Measurements from ENCODE around the gene ETV7.

ETV7 gene

DNA sequence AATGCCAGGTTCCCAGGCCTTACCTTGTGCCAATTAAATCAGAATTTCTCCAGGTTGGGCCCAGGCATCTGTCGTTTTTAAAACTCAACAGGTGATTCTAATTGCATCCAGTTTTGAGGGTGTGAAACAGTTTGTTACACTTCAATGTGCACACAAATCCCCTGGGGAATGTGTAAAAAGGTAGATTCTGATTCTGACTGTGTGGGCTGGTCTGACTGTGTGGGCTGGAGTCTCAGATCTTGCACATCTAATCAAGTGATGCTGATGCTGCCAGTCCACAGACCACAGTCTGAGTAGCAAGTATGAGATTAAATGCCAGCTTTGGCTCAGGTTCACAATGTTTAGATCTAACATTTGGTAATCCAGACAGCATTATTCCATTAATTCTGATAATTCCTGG lies 12.5 kb upstream of the ETV7 start:
- ATAC-seq: no peak
- no peak for TF ChIP-seq ZNF565 (CRISPR knock-in tag; conservative IDR thresholded peaks at IDR 0.05; ENCODE audit: low read depth)
- no peak for TF ChIP-seq ZFP30 (CRISPR knock-in tag; IDR thresholded peaks at IDR 0.05)
- no peak for TF ChIP-seq RARB (CRISPR knock-in tag; IDR thresholded peaks at IDR 0.05)
- TF ChIP-seq ZFP3 (CRISPR knock-in tag; IDR thresholded peaks at IDR 0.05): no peak
- no peak for TF ChIP-seq ZNF8 (CRISPR knock-in tag; IDR thresholded peaks at IDR 0.05)
- no peak for TF ChIP-seq SNAI2 (CRISPR knock-in tag; IDR thresholded peaks at IDR 0.05)
- TF ChIP-seq ARNTL (CRISPR knock-in tag; IDR thresholded peaks at IDR 0.05; ENCODE audit: borderline replicate concordance, low read depth): no peak
- TF ChIP-seq GLIS3 (CRISPR knock-in tag; IDR thresholded peaks at IDR 0.05): no peak
- TF ChIP-seq, protein P1, sequence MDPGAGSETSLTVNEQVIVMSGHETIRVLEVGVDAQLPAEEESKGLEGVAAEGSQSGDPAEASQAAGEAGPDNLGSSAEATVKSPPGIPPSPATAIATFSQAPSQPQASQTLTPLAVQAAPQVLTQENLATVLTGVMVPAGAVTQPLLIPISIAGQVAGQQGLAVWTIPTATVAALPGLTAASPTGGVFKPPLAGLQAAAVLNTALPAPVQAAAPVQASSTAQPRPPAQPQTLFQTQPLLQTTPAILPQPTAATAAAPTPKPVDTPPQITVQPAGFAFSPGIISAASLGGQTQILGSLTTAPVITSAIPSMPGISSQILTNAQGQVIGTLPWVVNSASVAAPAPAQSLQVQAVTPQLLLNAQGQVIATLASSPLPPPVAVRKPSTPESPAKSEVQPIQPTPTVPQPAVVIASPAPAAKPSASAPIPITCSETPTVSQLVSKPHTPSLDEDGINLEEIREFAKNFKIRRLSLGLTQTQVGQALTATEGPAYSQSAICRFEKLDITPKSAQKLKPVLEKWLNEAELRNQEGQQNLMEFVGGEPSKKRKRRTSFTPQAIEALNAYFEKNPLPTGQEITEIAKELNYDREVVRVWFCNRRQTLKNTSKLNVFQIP (CRISPR knock-in tag; IDR thresholded peaks at IDR 0.05; ENCODE audit: borderline replicate concordance, low read depth): no peak
- no peak for TF ChIP-seq BACH2 (CRISPR knock-in tag; IDR thresholded peaks at IDR 0.05; ENCODE audit: borderline replicate concordance)
- no peak for TF ChIP-seq CSDC2 (CRISPR knock-in tag; IDR thresholded peaks at IDR 0.05)
- TF ChIP-seq OSR1 (CRISPR knock-in tag; IDR thresholded peaks at IDR 0.05): no peak
- TF ChIP-seq, protein P2, sequence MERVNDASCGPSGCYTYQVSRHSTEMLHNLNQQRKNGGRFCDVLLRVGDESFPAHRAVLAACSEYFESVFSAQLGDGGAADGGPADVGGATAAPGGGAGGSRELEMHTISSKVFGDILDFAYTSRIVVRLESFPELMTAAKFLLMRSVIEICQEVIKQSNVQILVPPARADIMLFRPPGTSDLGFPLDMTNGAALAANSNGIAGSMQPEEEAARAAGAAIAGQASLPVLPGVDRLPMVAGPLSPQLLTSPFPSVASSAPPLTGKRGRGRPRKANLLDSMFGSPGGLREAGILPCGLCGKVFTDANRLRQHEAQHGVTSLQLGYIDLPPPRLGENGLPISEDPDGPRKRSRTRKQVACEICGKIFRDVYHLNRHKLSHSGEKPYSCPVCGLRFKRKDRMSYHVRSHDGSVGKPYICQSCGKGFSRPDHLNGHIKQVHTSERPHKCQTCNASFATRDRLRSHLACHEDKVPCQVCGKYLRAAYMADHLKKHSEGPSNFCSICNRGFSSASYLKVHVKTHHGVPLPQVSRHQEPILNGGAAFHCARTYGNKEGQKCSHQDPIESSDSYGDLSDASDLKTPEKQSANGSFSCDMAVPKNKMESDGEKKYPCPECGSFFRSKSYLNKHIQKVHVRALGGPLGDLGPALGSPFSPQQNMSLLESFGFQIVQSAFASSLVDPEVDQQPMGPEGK (CRISPR knock-in tag; IDR thresholded peaks at IDR 0.05; ENCODE audit: borderline replicate concordance): no peak
- no peak for TF ChIP-seq ZNF70 (CRISPR knock-in tag; IDR thresholded peaks at IDR 0.05)
- TF ChIP-seq, protein P3, sequence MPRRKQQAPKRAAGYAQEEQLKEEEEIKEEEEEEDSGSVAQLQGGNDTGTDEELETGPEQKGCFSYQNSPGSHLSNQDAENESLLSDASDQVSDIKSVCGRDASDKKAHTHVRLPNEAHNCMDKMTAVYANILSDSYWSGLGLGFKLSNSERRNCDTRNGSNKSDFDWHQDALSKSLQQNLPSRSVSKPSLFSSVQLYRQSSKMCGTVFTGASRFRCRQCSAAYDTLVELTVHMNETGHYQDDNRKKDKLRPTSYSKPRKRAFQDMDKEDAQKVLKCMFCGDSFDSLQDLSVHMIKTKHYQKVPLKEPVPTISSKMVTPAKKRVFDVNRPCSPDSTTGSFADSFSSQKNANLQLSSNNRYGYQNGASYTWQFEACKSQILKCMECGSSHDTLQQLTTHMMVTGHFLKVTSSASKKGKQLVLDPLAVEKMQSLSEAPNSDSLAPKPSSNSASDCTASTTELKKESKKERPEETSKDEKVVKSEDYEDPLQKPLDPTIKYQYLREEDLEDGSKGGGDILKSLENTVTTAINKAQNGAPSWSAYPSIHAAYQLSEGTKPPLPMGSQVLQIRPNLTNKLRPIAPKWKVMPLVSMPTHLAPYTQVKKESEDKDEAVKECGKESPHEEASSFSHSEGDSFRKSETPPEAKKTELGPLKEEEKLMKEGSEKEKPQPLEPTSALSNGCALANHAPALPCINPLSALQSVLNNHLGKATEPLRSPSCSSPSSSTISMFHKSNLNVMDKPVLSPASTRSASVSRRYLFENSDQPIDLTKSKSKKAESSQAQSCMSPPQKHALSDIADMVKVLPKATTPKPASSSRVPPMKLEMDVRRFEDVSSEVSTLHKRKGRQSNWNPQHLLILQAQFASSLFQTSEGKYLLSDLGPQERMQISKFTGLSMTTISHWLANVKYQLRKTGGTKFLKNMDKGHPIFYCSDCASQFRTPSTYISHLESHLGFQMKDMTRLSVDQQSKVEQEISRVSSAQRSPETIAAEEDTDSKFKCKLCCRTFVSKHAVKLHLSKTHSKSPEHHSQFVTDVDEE (CRISPR knock-in tag; IDR thresholded peaks at IDR 0.05): no peak
- no peak for TF ChIP-seq ZC3H10 (CRISPR knock-in tag; IDR thresholded peaks at IDR 0.05)
- TF ChIP-seq, protein P4, sequence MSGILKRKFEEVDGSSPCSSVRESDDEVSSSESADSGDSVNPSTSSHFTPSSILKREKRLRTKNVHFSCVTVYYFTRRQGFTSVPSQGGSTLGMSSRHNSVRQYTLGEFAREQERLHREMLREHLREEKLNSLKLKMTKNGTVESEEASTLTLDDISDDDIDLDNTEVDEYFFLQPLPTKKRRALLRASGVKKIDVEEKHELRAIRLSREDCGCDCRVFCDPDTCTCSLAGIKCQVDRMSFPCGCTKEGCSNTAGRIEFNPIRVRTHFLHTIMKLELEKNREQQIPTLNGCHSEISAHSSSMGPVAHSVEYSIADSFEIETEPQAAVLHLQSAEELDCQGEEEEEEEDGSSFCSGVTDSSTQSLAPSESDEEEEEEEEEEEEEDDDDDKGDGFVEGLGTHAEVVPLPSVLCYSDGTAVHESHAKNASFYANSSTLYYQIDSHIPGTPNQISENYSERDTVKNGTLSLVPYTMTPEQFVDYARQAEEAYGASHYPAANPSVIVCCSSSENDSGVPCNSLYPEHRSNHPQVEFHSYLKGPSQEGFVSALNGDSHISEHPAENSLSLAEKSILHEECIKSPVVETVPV (CRISPR knock-in tag; IDR thresholded peaks at IDR 0.05): no peak
- TF ChIP-seq, protein P5, sequence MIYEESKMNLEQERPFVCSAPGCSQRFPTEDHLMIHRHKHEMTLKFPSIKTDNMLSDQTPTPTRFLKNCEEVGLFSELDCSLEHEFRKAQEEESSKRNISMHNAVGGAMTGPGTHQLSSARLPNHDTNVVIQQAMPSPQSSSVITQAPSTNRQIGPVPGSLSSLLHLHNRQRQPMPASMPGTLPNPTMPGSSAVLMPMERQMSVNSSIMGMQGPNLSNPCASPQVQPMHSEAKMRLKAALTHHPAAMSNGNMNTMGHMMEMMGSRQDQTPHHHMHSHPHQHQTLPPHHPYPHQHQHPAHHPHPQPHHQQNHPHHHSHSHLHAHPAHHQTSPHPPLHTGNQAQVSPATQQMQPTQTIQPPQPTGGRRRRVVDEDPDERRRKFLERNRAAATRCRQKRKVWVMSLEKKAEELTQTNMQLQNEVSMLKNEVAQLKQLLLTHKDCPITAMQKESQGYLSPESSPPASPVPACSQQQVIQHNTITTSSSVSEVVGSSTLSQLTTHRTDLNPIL (CRISPR knock-in tag; IDR thresholded peaks at IDR 0.05; ENCODE audit: low read depth): no peak

DNA sequence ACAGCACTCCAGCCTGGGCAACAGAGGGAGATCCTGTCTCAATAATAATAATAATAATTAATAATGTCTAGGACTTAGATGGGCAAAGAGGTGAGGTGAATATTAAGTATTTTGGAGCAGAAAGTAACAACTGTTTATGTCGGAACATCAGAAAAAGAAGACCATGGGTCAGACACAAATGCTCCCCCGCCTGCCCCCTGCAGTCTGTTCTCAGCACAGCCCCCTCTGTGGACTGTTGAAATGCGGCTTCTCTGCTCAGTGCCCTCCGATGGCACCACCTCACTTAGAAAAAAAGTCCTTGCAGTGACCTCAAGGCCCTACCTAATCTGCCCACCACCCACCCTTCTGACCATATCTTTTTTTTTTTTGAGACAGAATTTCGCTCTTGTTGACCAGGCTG lies 5.2 kb upstream of the ETV7 start:
- no peak for ATAC-seq
- TF ChIP-seq, protein P3 (CRISPR knock-in tag; IDR thresholded peaks at IDR 0.05): no peak
- TF ChIP-seq ESRRG (CRISPR knock-in tag; IDR thresholded peaks at IDR 0.05): no peak
- TF ChIP-seq ARNTL (CRISPR knock-in tag; IDR thresholded peaks at IDR 0.05; ENCODE audit: borderline replicate concordance, low read depth): no peak
- no peak for TF ChIP-seq GLIS3 (CRISPR knock-in tag; IDR thresholded peaks at IDR 0.05)
- no peak for TF ChIP-seq CSDC2 (CRISPR knock-in tag; IDR thresholded peaks at IDR 0.05)
- TF ChIP-seq BACH2 (CRISPR knock-in tag; IDR thresholded peaks at IDR 0.05; ENCODE audit: borderline replicate concordance): no peak
- no peak for TF ChIP-seq ZC3H10 (CRISPR knock-in tag; IDR thresholded peaks at IDR 0.05)
- no peak for TF ChIP-seq SNAI2 (CRISPR knock-in tag; IDR thresholded peaks at IDR 0.05)
- TF ChIP-seq, protein P2 (CRISPR knock-in tag; IDR thresholded peaks at IDR 0.05; ENCODE audit: borderline replicate concordance): no peak
- TF ChIP-seq, protein P4 (CRISPR knock-in tag; IDR thresholded peaks at IDR 0.05): no peak
- TF ChIP-seq, protein P5 (CRISPR knock-in tag; IDR thresholded peaks at IDR 0.05; ENCODE audit: low read depth): no peak
- no peak for TF ChIP-seq OSR1 (CRISPR knock-in tag; IDR thresholded peaks at IDR 0.05)
- TF ChIP-seq ZFP30 (CRISPR knock-in tag; IDR thresholded peaks at IDR 0.05): no peak
- no peak for TF ChIP-seq ZNF565 (CRISPR knock-in tag; conservative IDR thresholded peaks at IDR 0.05; ENCODE audit: low read depth)
- no peak for TF ChIP-seq TOX (CRISPR knock-in tag; IDR thresholded peaks at IDR 0.05; ENCODE audit: borderline replicate concordance)
